ENCODE results near the gene POLG2.
"Not testable (repeated sequence)": the region's sequence is repeated elsewhere in the genome, so short reads cannot be mapped to it uniquely, and the experiment has no call there.

POLG2 gene

DNA sequence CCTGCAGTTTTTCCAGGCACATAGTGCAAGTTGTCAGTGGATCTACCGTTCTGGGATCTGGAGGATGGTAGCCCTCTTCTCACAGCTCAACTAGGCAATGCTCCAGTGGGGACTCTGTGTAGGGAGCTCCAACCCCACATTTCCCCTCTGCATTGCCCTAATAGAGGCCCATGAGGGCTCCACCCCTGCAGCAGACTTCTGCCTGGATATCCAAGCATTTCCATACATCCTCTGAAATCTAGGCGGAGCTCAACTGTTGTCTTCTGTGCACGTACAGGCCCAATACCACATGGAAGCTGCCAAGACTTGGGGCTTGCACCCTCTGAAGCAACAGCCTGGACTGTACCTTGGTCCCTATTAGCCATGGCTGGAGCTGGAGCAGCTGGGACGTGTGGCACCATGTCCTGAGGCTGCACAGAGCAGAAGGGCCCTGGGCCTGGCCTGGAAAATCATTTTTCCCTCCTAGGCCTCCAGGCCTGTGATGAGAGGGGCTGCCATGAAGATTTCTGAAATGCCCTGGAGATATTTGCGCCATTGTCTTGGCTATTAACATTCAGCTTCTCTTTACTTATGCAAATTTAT, 58.8 kb downstream of the POLG2 start:
- no peak for DNase-seq

- no peak for DNase-seq
Observed at GRCh38 chr17:64431534-64431933, 65.3 kb downstream of the POLG2 start.

GRCh38 chr17:64430036-64430435, 66.8 kb downstream of the POLG2 start:
- not testable (repeated sequence) for DNase-seq

DNA sequence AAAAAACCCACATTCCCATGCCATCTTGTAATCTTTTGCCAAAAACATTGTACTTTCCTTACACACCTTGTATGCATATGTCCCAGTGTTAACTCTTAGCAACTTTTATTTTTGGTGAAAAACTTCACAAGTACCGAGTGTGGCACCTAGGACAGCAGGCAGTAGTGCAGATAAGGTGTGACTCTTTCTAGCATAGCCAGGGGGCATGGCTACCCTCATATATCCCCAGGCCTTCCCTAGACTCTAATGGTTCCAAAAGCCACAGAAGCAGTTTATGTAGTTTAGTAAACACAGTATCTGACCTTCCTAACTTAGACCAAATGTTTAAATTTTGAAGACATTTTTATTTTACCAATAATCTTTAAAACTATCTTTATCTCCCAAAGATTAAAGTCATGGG, 68.4 kb downstream of the POLG2 start:
- DNase-seq: no peak
